H9 (cell line): ENCODE results near the gene RIMBP2. TPM values are rescaled to one million over a fixed set of nuclear protein-coding genes. Genes with fewer than 3 reads are reported as not detected.

Source experiments
- DNase-seq: peaks from one replicate; pipeline ENCODE4 v3.0.0-alpha.2; 2017
- H2AFZ ChIP-seq: one replicate; pipeline ENCODE4 v1.6.1; 2013; ENCODE audit warnings: mild to moderate bottlenecking, low read length, control low read depth, moderate library complexity
- H2AK5ac ChIP-seq: 2 replicates; pipeline ENCODE4 v1.6.1; 2013; ENCODE audit warnings: low read length, control low read depth, mixed read lengths; ENCODE audit not compliant: insufficient read length
- H2BK120ac ChIP-seq: one replicate; pipeline ENCODE4 v1.6.1; 2013; ENCODE audit warnings: low read depth, mild to moderate bottlenecking, low read length, control low read depth, inconsistent platforms; ENCODE audit not compliant: poor library complexity, severe bottlenecking
- H2BK12ac ChIP-seq: 2 replicates; pipeline ENCODE4 v1.6.1; 2013; ENCODE audit warnings: low read length, control low read depth, mixed read lengths, low read depth; ENCODE audit not compliant: insufficient read length
- H2BK15ac ChIP-seq: 2 replicates; pipeline ENCODE4 v1.6.1; 2013; ENCODE audit warnings: low read depth, low read length, control low read depth
- H2BK20ac ChIP-seq: one replicate; pipeline ENCODE4 v1.6.1; 2013; ENCODE audit warnings: low read depth, mild to moderate bottlenecking, low read length, control low read depth, inconsistent platforms; ENCODE audit not compliant: poor library complexity, severe bottlenecking
- H2BK5ac ChIP-seq: 2 replicates; pipeline ENCODE4 v1.6.1; 2013; ENCODE audit warnings: low read length, control low read depth, mixed read lengths; ENCODE audit not compliant: insufficient read length
- H3K14ac ChIP-seq: 2 replicates; pipeline ENCODE4 v1.6.1; 2013; ENCODE audit warnings: low read length, control low read depth; ENCODE audit not compliant: insufficient read depth
- H3K18ac ChIP-seq: 2 replicates; pipeline ENCODE4 v1.6.1; 2013; ENCODE audit warnings: low read depth, mild to moderate bottlenecking, mixed read lengths, low read length, control low read depth; ENCODE audit not compliant: insufficient read length
- H3K23ac ChIP-seq: 2 replicates; pipeline ENCODE4 v1.6.1; 2013; ENCODE audit warnings: low read length, control low read depth, mixed read lengths, low read depth; ENCODE audit not compliant: insufficient read length
- H3K23me2 ChIP-seq: 2 replicates; pipeline ENCODE4 v1.6.1; 2013; ENCODE audit warnings: low read depth, mild to moderate bottlenecking, mixed read lengths, low read length, control low read depth; ENCODE audit not compliant: insufficient read length, poor library complexity, severe bottlenecking
- H3K27ac ChIP-seq: 2 replicates; pipeline ENCODE4 v1.5.1; 2013; ENCODE audit warnings: low read length, control low read depth, mixed read lengths, low read depth; ENCODE audit not compliant: insufficient read length
- H3K27me3 ChIP-seq: 2 replicates; pipeline ENCODE4 v1.6.1; 2013; ENCODE audit warnings: low read length, control low read depth, inconsistent platforms; ENCODE audit not compliant: insufficient read depth
- H3K4ac ChIP-seq: 2 replicates; pipeline ENCODE4 v1.6.1; 2013; ENCODE audit warnings: low read depth, mild to moderate bottlenecking, control low read depth, inconsistent platforms, low read length, moderate library complexity
- H3K4me1 ChIP-seq: 2 replicates; pipeline ENCODE4 v1.6.1; 2013; ENCODE audit warnings: low read length, control low read depth, inconsistent platforms; ENCODE audit not compliant: insufficient read depth
- H3K4me2 ChIP-seq: 2 replicates; pipeline ENCODE4 v1.6.1; 2013; ENCODE audit warnings: low read length, control low read depth, mixed read lengths; ENCODE audit not compliant: insufficient read length, insufficient read depth
- H3K56ac ChIP-seq: 2 replicates; pipeline ENCODE4 v1.6.1; 2013; ENCODE audit warnings: low read depth, mild to moderate bottlenecking, mixed read lengths, low read length, control low read depth; ENCODE audit not compliant: insufficient read length
- H3K79me1 ChIP-seq: 2 replicates; pipeline ENCODE4 v1.6.1; 2013; ENCODE audit warnings: low read depth, mild to moderate bottlenecking, moderate library complexity, low read length, control low read depth, inconsistent platforms; ENCODE audit not compliant: insufficient read depth, poor library complexity, severe bottlenecking
- H3K79me2 ChIP-seq: 2 replicates; pipeline ENCODE4 v1.6.1; 2013; ENCODE audit warnings: low read length, control low read depth, inconsistent platforms; ENCODE audit not compliant: insufficient read depth
- H3K9ac ChIP-seq: 2 replicates; pipeline ENCODE4 v1.6.1; 2013; ENCODE audit warnings: low read length, control low read depth, mixed read lengths; ENCODE audit not compliant: insufficient read length; ENCODE audit errors: extremely low read depth
- H3K9me3 ChIP-seq: one replicate; pipeline ENCODE4 v1.6.1; 2013; ENCODE audit warnings: low read depth, low read length, inconsistent platforms; ENCODE audit not compliant: control insufficient read depth
- H3T11ph ChIP-seq: one replicate; pipeline ENCODE4 v1.6.1; 2013; ENCODE audit warnings: mild to moderate bottlenecking, low read length, control low read depth, inconsistent platforms
- H4K20me1 ChIP-seq: one replicate; pipeline ENCODE4 v1.6.1; 2013; ENCODE audit not compliant: control insufficient read depth, insufficient read length, insufficient read depth
- H4K5ac ChIP-seq: 2 replicates; pipeline ENCODE4 v1.6.1; 2013; ENCODE audit warnings: low read depth, mild to moderate bottlenecking, mixed read lengths, low read length, control low read depth; ENCODE audit not compliant: insufficient read length
- H4K8ac ChIP-seq: replicated peaks from 2 replicates; pipeline ENCODE4 v1.6.1; 2013; ENCODE audit warnings: low read length, control low read depth, mixed read lengths, low read depth; ENCODE audit not compliant: insufficient read length
- H4K91ac ChIP-seq: 2 replicates; pipeline ENCODE4 v1.6.1; 2013; ENCODE audit warnings: low read depth, mild to moderate bottlenecking, moderate library complexity, mixed read lengths, low read length, control low read depth; ENCODE audit not compliant: insufficient read length
- H3K27ac Mint-ChIP-seq, 3 experiments: 2 replicates in 2 of 3; 3 replicates in 1 of 3; pipeline ENCODE4 v1.8.0; 2020 to 2021; ENCODE audit warnings: mixed read lengths in 3 of 3, mild to moderate bottlenecking in 1 of 3, moderate library complexity in 1 of 3
- H3K27me3 Mint-ChIP-seq: 2 replicates; pipeline ENCODE4 v1.8.0; 2021; ENCODE audit warnings: low read depth, mild to moderate bottlenecking, moderate library complexity, mixed read lengths
- H3K36me3 Mint-ChIP-seq, 3 experiments: 2 replicates in 2 of 3; 3 replicates in 1 of 3; pipeline ENCODE4 v1.8.0; 2020 to 2021; ENCODE audit warnings: low read depth in 3 of 3, mixed read lengths in 3 of 3; ENCODE audit not compliant: insufficient read depth in 1 of 3
- H3K4me1 Mint-ChIP-seq, 2 experiments: 2 replicates each; pipeline ENCODE4 v1.8.0; 2020; ENCODE audit warnings: mixed read lengths in 2 of 2
- H3K4me3 Mint-ChIP-seq, 2 experiments: 2 replicates in 1 of 2; 3 replicates in 1 of 2; pipeline ENCODE4 v1.8.0; 2020 to 2021; ENCODE audit warnings: mild to moderate bottlenecking in 2 of 2, mixed read lengths in 2 of 2, moderate library complexity in 1 of 2
- H3K9me3 Mint-ChIP-seq, 2 experiments: 2 replicates in 1 of 2; 3 replicates in 1 of 2; pipeline ENCODE4 v1.8.0; 2020; ENCODE audit warnings: mild to moderate bottlenecking in 2 of 2, mixed read lengths in 2 of 2, moderate library complexity in 1 of 2
- CTCF ChIP-seq: fragments of 200-600 bp; sonication (generic); conservative IDR thresholded peaks from 3 replicates; pipeline ENCODE4 v1.8.0; 2021; ENCODE audit warnings: antibody characterized with exemption, mild to moderate bottlenecking
- WGBS: extraction: QIAGEN DNeasy Blood & Tissue Kit; methylation state at CpG from one replicate; pipeline ENCODE4 v1.1.7; 2013; ENCODE audit warnings: missing lambda C conversion rate, low lambda C conversion rate, mixed read lengths; ENCODE audit not compliant: insufficient read length; ENCODE audit errors: extremely low coverage; 5-methylcytosine and 5-hydroxymethylcytosine counted together
- total RNA-seq: library from RNA; stranded (reverse); gene quantifications from 2 replicates; pipeline ENCODE4 v1.2.1, GENCODE V29; 2021

Gene RIMBP2
- total RNA-seq, 1 experiment from 2014 or later, result 0.70 TPM

DNA sequence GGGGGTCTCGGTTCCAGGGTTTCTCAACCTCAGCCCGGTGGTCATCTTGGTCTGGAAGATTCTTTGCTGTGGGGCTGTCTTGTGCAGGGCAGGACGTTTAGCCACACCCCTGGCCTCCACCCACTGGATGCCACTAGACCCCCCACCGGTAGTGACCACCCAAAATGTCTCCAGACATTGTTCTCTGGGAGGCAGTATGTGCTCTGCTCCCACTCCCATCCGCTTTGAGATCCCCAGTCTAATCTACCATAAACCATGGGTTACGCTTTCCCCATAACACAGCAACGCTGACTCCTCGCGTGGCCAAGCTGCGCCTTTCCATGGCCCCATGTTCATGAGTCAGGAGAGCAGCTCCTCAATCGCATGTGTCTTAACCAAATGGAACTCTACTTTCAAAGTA, 155.8 kb downstream of the RIMBP2 start:
- Histone ChIP-seq H3K4ac (no peak overlapping the region), H2BK5ac (no peak overlapping the region), H3K27ac (no peak overlapping the region), H4K5ac (no peak overlapping the region), H3K4me1 (no peaks in the 10 kb centered on the region), H4K8ac (no peak overlapping the region), H2AFZ (no peak overlapping the region), H3K79me1 (no peaks in the 10 kb centered on the region), H3K18ac (no peak overlapping the region), H4K91ac (no peak overlapping the region), H2BK15ac (no peak overlapping the region), H3K14ac (no peak overlapping the region), H3K23ac (no peak overlapping the region), H2BK20ac (no peak overlapping the region), H4K20me1 (no peaks in the 10 kb centered on the region), H3K9me3 (no peaks in the 10 kb centered on the region), H3K23me2 (no peaks in the 10 kb centered on the region), H2AK5ac (no peak overlapping the region), H3K56ac (no peak overlapping the region), H2BK120ac (no peak overlapping the region), H3T11ph (no peak overlapping the region), H3K27me3 (no peaks in the 10 kb centered on the region), H3K4me2 (no peak overlapping the region), H3K79me2 (no peaks in the 10 kb centered on the region), H2BK12ac (no peak overlapping the region), H3K9ac (no peak overlapping the region)
- Mint-ChIP-seq H3K9me3 (peaks cover 8 to 11% of the 10 kb centered on the region in 2 experiments), H3K27me3 (peaks cover 10% of the 10 kb centered on the region), H3K4me3 (no peak overlapping the region), H3K27ac (no peak overlapping the region), H3K4me1 (no peaks in the 10 kb centered on the region), H3K36me3 (peaks cover 0 to 9% (median 2%) of the 10 kb centered on the region in 3 experiments; a peak in 4 of 7 replicates)
- DNase-seq, result no peak
- TF ChIP-seq CTCF, result no peak
- no CpG with 5 or more reads among the region's 11 CpGs for WGBS
